WTC11 (cell line): Measurements from ENCODE around the gene UBE2R2. TPM values are rescaled to one million over a fixed set of nuclear protein-coding genes. Genes with fewer than 3 reads are reported as not detected.
A peak's percentile ranks its signal among the peaks of the same experiment; 100 is the strongest.

ENCODE experiments used
- ATAC-seq: fragments of 200-7000 bp; cut with Tn5 transposase; 2 replicates; pipeline ENCODE4 v1.10.0; 2021; ENCODE audit warnings: mild to moderate bottlenecking, moderate library complexity
- CTCF ChIA-PET: fragments of 300-600 bp; sonication (Branson Sonifier 250); formaldehyde crosslinking; loops from one replicate; lab custom pipeline; 2021; ENCODE audit warnings: antibody characterized with exemption; lab: Charles Lee
- POLR2A ChIA-PET: fragments of 350-600 bp; sonication (Branson Sonifier 250); formaldehyde crosslinking; loops from one replicate; lab custom pipeline; 2021; ENCODE audit warnings: antibody characterized with exemption; lab: Charles Lee
- DNase-seq: peaks from one replicate; pipeline ENCODE4 v3.0.0; 2021; ENCODE audit warnings: low spot score
- H3K27ac Mint-ChIP-seq: 2 replicates; pipeline ENCODE4 v1.8.0; 2021; ENCODE audit warnings: mixed read lengths
- H3K27me3 Mint-ChIP-seq: 2 replicates; pipeline ENCODE4 v1.8.0; 2021; ENCODE audit warnings: low read depth, mild to moderate bottlenecking, moderate library complexity, mixed read lengths
- H3K36me3 Mint-ChIP-seq: 2 replicates; pipeline ENCODE4 v1.8.0; 2021; ENCODE audit warnings: mixed read lengths
- H3K4me1 Mint-ChIP-seq: 2 replicates; pipeline ENCODE4 v1.8.0; 2022; ENCODE audit warnings: mixed read lengths
- H3K4me3 Mint-ChIP-seq: 2 replicates; pipeline ENCODE4 v1.8.0; 2021; ENCODE audit warnings: mild to moderate bottlenecking, moderate library complexity, mixed read lengths
- H3K9me3 Mint-ChIP-seq: 2 replicates; pipeline ENCODE4 v1.8.0; 2021; ENCODE audit warnings: mixed read lengths
- CREM ChIP-seq: sonication (generic); formaldehyde crosslinking; IDR thresholded peaks from 2 replicates; pipeline ENCODE4 v1.8.1; 2022; ENCODE audit warnings: mild to moderate bottlenecking, missing genetic modification reagents, moderate library complexity
- FOXJ3 ChIP-seq: sonication (generic); formaldehyde crosslinking; IDR thresholded peaks from 2 replicates; pipeline ENCODE4 v1.9.0; 2021; ENCODE audit warnings: missing genetic modification reagents, mild to moderate bottlenecking, borderline replicate concordance
- GABPB1 ChIP-seq: sonication (generic); formaldehyde crosslinking; IDR thresholded peaks from 2 replicates; pipeline ENCODE4 v1.8.1; 2023; ENCODE audit warnings: mild to moderate bottlenecking, missing genetic modification reagents
- MXD4 ChIP-seq: fragments of 250-450 bp; sonication (Bioruptor Pico); IDR thresholded peaks from 2 replicates; pipeline ENCODE4 v1.8.0; 2021; ENCODE audit warnings: mild to moderate bottlenecking, moderate library complexity, borderline replicate concordance
- NFATC4 ChIP-seq: fragments of 250-450 bp; sonication (Bioruptor Pico); IDR thresholded peaks from 2 replicates; pipeline ENCODE4 v1.9.0; 2021; ENCODE audit warnings: mild to moderate bottlenecking
- SP1 ChIP-seq: sonication (generic); formaldehyde crosslinking; conservative IDR thresholded peaks from 2 replicates; pipeline ENCODE4 v1.8.1; 2022; ENCODE audit warnings: missing genetic modification reagents
- TEAD1 ChIP-seq: sonication (generic); formaldehyde crosslinking; IDR thresholded peaks from 2 replicates; pipeline ENCODE4 v1.8.0; 2022; ENCODE audit warnings: mild to moderate bottlenecking, missing genetic modification reagents
- TEAD4 ChIP-seq: sonication (generic); formaldehyde crosslinking; IDR thresholded peaks from 2 replicates; pipeline ENCODE4 v1.8.0; 2022; ENCODE audit warnings: mild to moderate bottlenecking, missing genetic modification reagents
- USF1 ChIP-seq: sonication (generic); formaldehyde crosslinking; IDR thresholded peaks from 2 replicates; pipeline ENCODE4 v1.8.0; 2022; ENCODE audit warnings: mild to moderate bottlenecking, missing genetic modification reagents
- ZMAT4 ChIP-seq: fragments of 250-450 bp; sonication (Bioruptor Pico); IDR thresholded peaks from 2 replicates; pipeline ENCODE4 v1.9.0; 2021; ENCODE audit warnings: mild to moderate bottlenecking
- ZNF512 ChIP-seq: sonication (generic); formaldehyde crosslinking; IDR thresholded peaks from 2 replicates; pipeline ENCODE4 v1.8.1; 2022; ENCODE audit warnings: missing genetic modification reagents, borderline replicate concordance
- ZNF532 ChIP-seq: fragments of 250-450 bp; sonication (Bioruptor Pico); IDR thresholded peaks from 2 replicates; pipeline ENCODE4 v1.9.0; 2021; ENCODE audit warnings: mild to moderate bottlenecking, borderline replicate concordance
- total RNA-seq: library from RNA; stranded (reverse); gene quantifications from 3 replicates; pipeline ENCODE4 v1.2.3, GENCODE V29; 2021
- TF ChIP-seq, protein P1 (sequence below): fragments of 250-450 bp; sonication (Bioruptor Pico); conservative IDR thresholded peaks from 2 replicates; pipeline ENCODE4 v1.9.0; 2021; ENCODE audit warnings: mild to moderate bottlenecking
- TF ChIP-seq, protein P2 (sequence below): fragments of 250-450 bp; sonication (Bioruptor Pico); IDR thresholded peaks from 2 replicates; pipeline ENCODE4 v1.9.0; 2021; ENCODE audit warnings: moderate library complexity, mild to moderate bottlenecking, inconsistent platforms, borderline replicate concordance

Gene UBE2R2
- total RNA-seq, 1 experiment from 2014 or later = 45.0 TPM

DNA sequence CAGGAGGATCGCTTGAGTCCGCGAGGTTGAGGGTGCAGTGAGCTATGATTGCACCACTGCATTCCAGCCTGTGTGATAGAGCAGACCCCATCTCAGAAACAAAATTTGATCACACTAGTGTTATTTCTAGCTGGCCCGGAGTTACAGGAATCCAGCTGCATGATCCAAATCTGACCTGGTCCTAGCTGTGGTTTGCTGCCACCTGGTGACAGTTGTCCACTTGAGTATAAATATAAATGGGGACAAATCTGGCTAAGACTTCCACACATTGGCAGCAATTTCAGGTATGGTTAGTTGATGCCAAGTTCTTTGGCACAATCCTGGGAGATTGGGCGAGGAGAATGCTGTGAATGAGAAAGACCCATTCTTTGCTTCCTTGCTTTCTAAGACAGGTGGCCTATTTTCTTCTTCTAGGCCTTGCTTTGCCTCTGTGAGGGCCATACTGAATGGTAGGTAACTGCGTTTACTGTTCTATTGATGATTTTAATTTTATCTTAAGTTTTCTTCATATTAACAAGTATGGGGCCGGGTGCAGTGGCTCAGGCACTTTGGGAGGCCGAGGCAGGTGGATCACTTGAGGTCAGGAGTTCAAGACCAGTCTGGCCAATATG is 35.4 kb downstream of the UBE2R2 start:
- Mint-ChIP-seq H3K27me3 (no peaks in the 10 kb centered on the region), H3K27ac (no peak overlapping the region), H3K4me3 (no peak overlapping the region), H3K36me3 (no peaks in the 10 kb centered on the region), H3K9me3 (no peaks in the 10 kb centered on the region), H3K4me1 (peaks cover 29% of the 10 kb centered on the region)
- DNase-seq (peak; percentile 38), ATAC-seq (peak; percentile 67)
- CTCF ChIA-PET = interaction anchor here (0.6 to 4.2 kb wide), 10 partner anchors 9 to 114 kb away, joined by 3 to 51 read pairs (median 3); no protein-coding TSS in a partner anchor
- TF ChIP-seq NFATC4 = no peak
- no peak for TF ChIP-seq TEAD4 (CRISPR knock-in tag)
- TF ChIP-seq, protein P1, sequence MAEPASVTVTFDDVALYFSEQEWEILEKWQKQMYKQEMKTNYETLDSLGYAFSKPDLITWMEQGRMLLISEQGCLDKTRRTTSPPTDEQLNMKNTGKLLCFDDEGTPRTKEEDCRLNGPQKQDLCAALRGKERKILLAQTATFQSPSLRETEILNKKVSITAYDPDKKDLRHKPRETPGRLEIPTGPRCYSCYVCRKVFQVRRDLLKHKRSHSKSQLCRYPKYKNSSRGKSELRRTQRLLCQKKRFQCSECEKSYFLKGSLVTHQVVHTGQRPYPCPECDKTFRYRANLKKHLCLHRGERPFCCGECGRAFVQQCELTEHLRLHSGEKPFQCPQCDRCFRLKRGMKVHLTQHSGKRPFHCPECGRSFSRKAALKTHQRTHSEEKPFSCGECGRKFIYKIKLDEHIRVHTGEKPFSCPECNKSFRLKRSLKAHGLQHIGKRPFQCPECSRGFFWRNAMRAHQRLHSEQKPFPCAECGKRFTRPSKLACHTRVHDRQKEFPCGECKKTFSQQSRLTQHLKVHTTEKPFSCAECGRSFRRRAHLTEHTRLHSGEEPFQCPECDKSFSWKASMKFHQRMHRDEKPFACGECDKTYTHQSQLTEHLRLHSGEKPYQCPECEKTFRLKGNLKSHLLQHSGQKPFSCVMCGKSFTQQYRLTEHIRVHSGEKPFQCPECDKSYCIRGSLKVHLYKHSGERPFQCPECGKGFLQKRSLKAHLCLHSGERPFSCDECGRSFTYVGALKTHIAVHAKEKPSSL (CRISPR knock-in tag) = no peak
- TF ChIP-seq CREM (CRISPR knock-in tag) = no peak
- TF ChIP-seq SP1 (CRISPR knock-in tag) = no peak
- no peak for TF ChIP-seq ZNF512 (CRISPR knock-in tag)
- POLR2A ChIA-PET = no interaction called here

DNA sequence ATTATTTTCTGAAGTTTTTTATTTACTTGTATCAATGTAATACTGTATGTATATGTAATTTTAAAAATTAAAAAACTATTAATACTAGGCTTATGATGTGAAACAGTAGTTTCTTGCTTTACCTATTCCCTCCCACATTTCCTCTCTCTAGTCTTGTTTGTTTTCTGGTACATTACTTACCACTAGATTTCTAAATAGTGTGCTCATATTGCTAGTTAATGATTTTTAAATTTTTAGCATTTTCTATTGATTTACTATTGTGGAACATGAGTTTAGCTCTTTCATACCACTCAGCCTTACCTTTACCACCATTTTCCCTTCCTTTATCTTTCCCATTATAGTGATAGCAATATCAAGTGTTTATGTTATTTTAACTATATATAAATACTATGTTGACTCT is 39.3 kb downstream of the UBE2R2 start:
- no peak for ATAC-seq
- POLR2A ChIA-PET = no interaction called here
- no peak for DNase-seq
- Mint-ChIP-seq H3K9me3 (no peaks in the 10 kb centered on the region), H3K27me3 (no peaks in the 10 kb centered on the region), H3K27ac (no peak overlapping the region), H3K4me3 (no peak overlapping the region), H3K4me1 (peaks cover 10% of the 10 kb centered on the region), H3K36me3 (no peaks in the 10 kb centered on the region)
- TF ChIP-seq USF1 (CRISPR knock-in tag) (no peak), TEAD1 (no peak)
- CTCF ChIA-PET = no interaction called here

- TF ChIP-seq, protein P2, sequence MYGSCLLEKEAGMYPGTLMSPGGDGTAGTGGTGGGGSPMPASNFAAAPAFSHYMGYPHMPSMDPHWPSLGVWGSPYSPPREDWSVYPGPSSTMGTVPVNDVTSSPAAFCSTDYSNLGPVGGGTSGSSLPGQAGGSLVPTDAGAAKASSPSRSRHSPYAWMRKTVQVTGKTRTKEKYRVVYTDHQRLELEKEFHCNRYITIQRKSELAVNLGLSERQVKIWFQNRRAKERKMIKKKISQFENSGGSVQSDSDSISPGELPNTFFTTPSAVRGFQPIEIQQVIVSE (CRISPR knock-in tag) = no peak
- TF ChIP-seq ZNF532 (CRISPR knock-in tag) = no peak
- TF ChIP-seq FOXJ3 (CRISPR knock-in tag) = no peak
- TF ChIP-seq MXD4 (CRISPR knock-in tag) = no peak
- no peak for TF ChIP-seq ZMAT4
- no peak for TF ChIP-seq GABPB1 (CRISPR knock-in tag)
- no peak overlapping the region for H3K27ac Mint-ChIP-seq
- ChIA-PET POLR2A (no interaction called here), CTCF (no interaction called here)
- H3K27me3 Mint-ChIP-seq = no peaks in the 10 kb centered on the region
- no peaks in the 10 kb centered on the region for H3K36me3 Mint-ChIP-seq
- no peak for ATAC-seq
- peaks cover 7% of the 10 kb centered on the region for H3K4me1 Mint-ChIP-seq
- no peak for DNase-seq
- H3K9me3 Mint-ChIP-seq = no peaks in the 10 kb centered on the region
- H3K4me3 Mint-ChIP-seq = no peak overlapping the region
These were observed 41.5 kb downstream of the UBE2R2 start for GRCh38 chr9:33858423-33858822.
